Measurements from ENCODE around the gene RNLS.

The RNLS gene

GRCh38 chr10:88239212-88239611 is 343.9 kb downstream of the RNLS start:
- TF ChIP-seq SIN3A (IDR thresholded peaks at IDR 0.05; ENCODE audit: borderline replicate concordance, insufficient read depth, low read length): no peak

- TF ChIP-seq FOXP2 (optimal IDR thresholded peaks at IDR 0.05; ENCODE audit: borderline replicate concordance, extremely low read depth, extremely low read length, insufficient read depth) (no peak), REST (IDR thresholded peaks at IDR 0.05; ENCODE audit: insufficient read depth in 1 of 2, low read depth in 2 of 2, low read length in 2 of 2) (no peak), TAF1 (IDR thresholded peaks at IDR 0.05; ENCODE audit: borderline replicate concordance, insufficient read depth, low read length) (no peak), SIN3A (IDR thresholded peaks at IDR 0.05; ENCODE audit: borderline replicate concordance, insufficient read depth, low read length) (no peak), POLR2AphosphoS5 (IDR thresholded peaks at IDR 0.05; ENCODE audit: low read depth, low read length) (no peak)
Observed at GRCh38 chr10:88238615-88238914, 344.6 kb downstream of the RNLS start.

GRCh38 chr10:88237896-88238614 is 345.1 kb downstream of the RNLS start:
- TF ChIP-seq FOXP2 (optimal IDR thresholded peaks at IDR 0.05; ENCODE audit: borderline replicate concordance, extremely low read depth, extremely low read length, insufficient read depth): no peak
- no peak for TF ChIP-seq REST (IDR thresholded peaks at IDR 0.05; ENCODE audit: insufficient read depth in 1 of 2, low read depth in 2 of 2, low read length in 2 of 2)
- no peak for TF ChIP-seq TAF1 (IDR thresholded peaks at IDR 0.05; ENCODE audit: borderline replicate concordance, insufficient read depth, low read length)
- no peak for TF ChIP-seq POLR2AphosphoS5 (IDR thresholded peaks at IDR 0.05; ENCODE audit: low read depth, low read length)
- TF ChIP-seq SIN3A (IDR thresholded peaks at IDR 0.05; ENCODE audit: borderline replicate concordance, insufficient read depth, low read length): no peak

- TF ChIP-seq TAF1 (IDR thresholded peaks at IDR 0.05; ENCODE audit: borderline replicate concordance, insufficient read depth, low read length) (no peak), POLR2AphosphoS5 (IDR thresholded peaks at IDR 0.05; ENCODE audit: low read depth, low read length) (no peak), REST (IDR thresholded peaks at IDR 0.05; ENCODE audit: insufficient read depth in 1 of 2, low read depth in 2 of 2, low read length in 2 of 2) (no peak), FOXP2 (optimal IDR thresholded peaks at IDR 0.05; ENCODE audit: borderline replicate concordance, extremely low read depth, extremely low read length, insufficient read depth) (no peak), SIN3A (IDR thresholded peaks at IDR 0.05; ENCODE audit: borderline replicate concordance, insufficient read depth, low read length) (no peak)
Observed at GRCh38 chr10:88236121-88236743, 346.9 kb downstream of the RNLS start.

- no peak for TF ChIP-seq POLR2AphosphoS5 (IDR thresholded peaks at IDR 0.05; ENCODE audit: low read depth, low read length)
- TF ChIP-seq TAF1 (IDR thresholded peaks at IDR 0.05; ENCODE audit: borderline replicate concordance, insufficient read depth, low read length): no peak
- TF ChIP-seq SIN3A (IDR thresholded peaks at IDR 0.05; ENCODE audit: borderline replicate concordance, insufficient read depth, low read length): no peak
- TF ChIP-seq FOXP2 (optimal IDR thresholded peaks at IDR 0.05; ENCODE audit: borderline replicate concordance, extremely low read depth, extremely low read length, insufficient read depth): no peak
- TF ChIP-seq REST (IDR thresholded peaks at IDR 0.05; ENCODE audit: insufficient read depth in 1 of 2, low read depth in 2 of 2, low read length in 2 of 2): no peak
Observed at GRCh38 chr10:88234297-88234696, 348.8 kb downstream of the RNLS start.

All from PFSK-1 (cell line).